ENCODE measurements around the gene CSTB.

The CSTB gene

GRCh38 chr21:43766734-43767497 is 9.2 kb downstream of the CSTB start:
- TF ChIP-seq CTCF (IDR thresholded peaks at IDR 0.05): no peak

- no peak for TF ChIP-seq CTCF (IDR thresholded peaks at IDR 0.05)
Measured at GRCh38 chr21:43764576-43765495, 11.3 kb downstream of the CSTB start.

- TF ChIP-seq CTCF (IDR thresholded peaks at IDR 0.05): no peak
Measured at GRCh38 chr21:43763901-43764523, 12.1 kb downstream of the CSTB start.

- TF ChIP-seq CTCF (IDR thresholded peaks at IDR 0.05): no peak
Measured at GRCh38 chr21:43762303-43763128, 13.6 kb downstream of the CSTB start.

GRCh38 chr21:43761886-43762285 is 14.2 kb downstream of the CSTB start:
- no peak for TF ChIP-seq CTCF (IDR thresholded peaks at IDR 0.05)

- TF ChIP-seq CTCF (IDR thresholded peaks at IDR 0.05): no peak
Measured at GRCh38 chr21:43760391-43760958, 15.6 kb downstream of the CSTB start.

Measured in LNCAP (cell line).